GM19463 (cell line): ENCODE measurements around the gene CNTNAP2.

ENCODE experiments used
- ATAC-seq: cut with Tn5 transposase; IDR thresholded peaks from one replicate; pipeline ENCODE4 v1.9.1; 2021; ENCODE audit warnings: mild to moderate bottlenecking, moderate library complexity; ENCODE audit not compliant: unreplicated experiment

Gene CNTNAP2

GRCh38 chr7:147861058-147861716 is 1744.6 kb downstream of the CNTNAP2 start:
- no peak for ATAC-seq

DNA sequence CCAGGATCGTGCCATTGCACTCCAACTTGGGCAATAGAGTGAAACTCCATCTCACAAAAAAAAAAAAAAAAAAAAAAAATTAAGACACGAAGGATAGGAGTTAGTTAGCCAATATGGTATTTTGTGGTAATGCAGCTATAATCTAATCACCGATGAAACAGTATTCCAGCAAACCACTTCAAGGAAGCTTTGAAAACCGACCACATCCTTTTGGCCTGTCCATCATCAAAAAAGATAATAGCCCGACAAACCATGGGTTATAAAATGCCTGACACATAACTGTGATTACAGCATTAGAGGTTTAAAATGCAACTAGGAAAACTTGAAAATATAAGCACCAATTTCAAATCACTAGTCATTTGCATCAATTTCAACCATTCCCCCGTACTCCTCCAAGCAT is 1745.3 kb downstream of the CNTNAP2 start:
- ATAC-seq, result no peak

DNA sequence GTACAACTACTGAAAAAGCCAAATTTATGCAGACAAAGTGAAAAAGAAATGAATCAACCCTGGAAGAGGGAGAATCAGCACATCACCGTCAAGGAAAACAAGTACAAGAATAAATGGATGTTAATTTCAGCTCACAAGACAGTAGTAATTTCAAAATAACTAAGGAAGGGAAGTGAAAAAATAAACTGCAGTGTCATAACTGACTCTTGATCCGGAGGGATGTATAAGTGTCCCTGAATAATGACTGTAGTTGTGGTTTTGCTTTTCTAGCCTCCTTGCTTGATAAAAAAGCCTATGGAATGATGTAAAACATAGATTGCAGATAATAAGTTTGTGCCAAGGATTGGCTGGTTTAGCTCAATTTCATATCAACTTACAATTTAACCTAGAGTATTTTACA is 1752.9 kb downstream of the CNTNAP2 start:
- no peak for ATAC-seq

- no peak for ATAC-seq
Measured at GRCh38 chr7:147878912-147879661, 1762.5 kb downstream of the CNTNAP2 start.

- ATAC-seq, result no peak
Measured at GRCh38 chr7:147885869-147886268, 1769.3 kb downstream of the CNTNAP2 start.

GRCh38 chr7:147894271-147894670 is 1777.7 kb downstream of the CNTNAP2 start:
- ATAC-seq, result no peak

DNA sequence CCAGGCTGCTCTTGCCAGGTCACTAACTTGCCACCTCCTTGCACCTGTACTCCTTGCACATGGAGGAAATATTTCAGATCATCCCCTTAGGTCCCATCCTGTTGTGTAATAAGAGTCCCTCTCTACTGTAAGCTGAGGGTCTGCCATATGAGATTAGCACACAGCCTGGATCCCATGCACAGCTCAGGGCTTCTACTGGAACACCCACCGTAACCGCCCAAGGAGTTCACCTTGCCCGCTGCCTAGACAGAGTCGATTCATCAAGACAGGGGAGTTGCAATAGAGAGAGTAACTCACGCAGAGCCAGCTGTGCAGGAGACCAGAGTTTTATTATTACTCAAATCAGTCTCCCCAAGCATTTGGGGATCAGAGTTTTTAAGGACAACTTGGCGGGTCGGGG is 1779.5 kb downstream of the CNTNAP2 start:
- no peak for ATAC-seq

DNA sequence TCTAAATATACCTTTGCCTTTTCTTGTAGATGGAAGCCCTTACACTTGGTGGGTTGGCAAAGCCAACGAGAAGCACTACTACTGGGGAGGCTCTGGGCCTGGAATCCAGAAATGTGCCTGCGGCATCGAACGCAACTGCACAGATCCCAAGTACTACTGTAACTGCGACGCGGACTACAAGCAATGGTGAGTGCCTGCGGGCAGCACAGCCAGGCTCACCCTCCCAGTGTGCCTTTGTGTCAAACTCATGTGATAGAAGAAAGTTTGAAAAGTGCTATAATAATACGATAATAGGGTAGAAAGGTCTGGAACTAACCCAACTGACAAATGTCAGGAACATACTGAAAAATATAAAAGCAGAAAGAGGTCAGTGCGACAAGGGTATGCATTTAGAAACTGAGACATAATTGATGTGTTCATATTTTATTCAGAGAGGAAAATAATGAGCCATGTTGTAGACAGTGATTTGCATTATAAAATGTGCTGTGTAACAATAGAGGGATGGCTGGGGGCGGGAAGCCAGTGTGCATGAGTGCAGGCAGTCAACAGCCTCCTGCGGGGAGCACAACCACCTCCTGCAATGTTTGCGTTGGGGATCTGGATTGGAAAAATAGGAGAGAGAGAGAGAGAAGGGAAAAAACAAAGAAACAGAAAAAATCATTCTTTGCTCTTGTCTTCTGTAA is 1787.1 kb downstream of the CNTNAP2 start:
- ATAC-seq, result no peak

- ATAC-seq, result no peak
Measured at GRCh38 chr7:147904219-147904576, 1787.6 kb downstream of the CNTNAP2 start.

DNA sequence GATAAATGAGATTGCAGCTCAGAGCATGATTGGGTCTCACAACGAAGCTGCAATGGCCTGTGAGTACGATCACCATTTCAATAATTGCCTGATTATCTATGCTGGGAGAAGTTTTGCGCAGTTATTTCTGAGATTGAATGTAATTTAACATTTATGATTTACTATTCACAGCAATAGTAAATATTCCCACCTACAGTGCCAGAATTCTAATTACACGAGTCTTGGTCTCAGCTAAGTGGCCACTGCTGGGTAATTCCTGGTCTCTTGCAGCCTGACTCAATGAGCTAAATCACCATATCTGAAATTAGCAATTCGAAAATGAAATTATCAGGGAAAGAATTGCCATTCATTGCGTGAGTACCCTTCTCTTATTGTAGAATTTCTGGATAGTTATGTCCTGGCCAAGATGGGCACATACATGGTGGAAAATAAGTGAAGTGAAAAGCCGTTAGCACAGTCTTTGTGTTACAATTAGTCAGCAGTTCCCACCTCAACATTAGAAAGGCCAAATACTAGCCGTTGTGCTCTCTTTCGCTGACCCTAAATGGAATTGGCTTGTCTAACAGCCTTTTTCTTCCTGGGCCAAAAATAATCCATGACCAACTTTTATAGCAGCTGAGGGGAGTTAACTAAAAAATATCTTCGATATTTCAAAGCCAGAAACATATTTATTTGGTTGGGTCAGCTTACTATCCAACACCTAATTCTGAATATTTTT is 1793.0 kb downstream of the CNTNAP2 start:
- ATAC-seq, result no peak

- no peak for ATAC-seq
Measured at GRCh38 chr7:147911201-147911601, 1794.6 kb downstream of the CNTNAP2 start.

DNA sequence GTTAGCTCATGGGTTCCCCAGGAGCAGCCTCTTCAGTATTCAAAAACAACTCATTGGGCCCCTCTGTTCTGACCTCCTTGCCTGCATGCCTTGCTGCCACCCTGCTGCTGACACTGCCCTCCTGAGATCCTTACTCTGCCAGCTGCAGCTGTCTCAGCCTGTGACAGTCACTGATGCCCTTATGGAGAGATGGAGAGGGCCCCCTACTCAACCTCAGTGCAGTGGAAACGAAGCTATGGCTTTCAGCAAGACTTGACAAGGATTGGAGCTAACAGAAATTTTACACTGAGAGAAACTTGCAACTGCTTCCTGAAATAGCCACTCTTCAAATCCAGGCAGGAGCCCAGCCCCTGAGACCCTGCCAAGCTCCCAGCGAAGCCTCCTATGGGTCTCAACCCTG is 1795.7 kb downstream of the CNTNAP2 start:
- ATAC-seq, result no peak

GRCh38 chr7:147912946-147913638 is 1796.5 kb downstream of the CNTNAP2 start:
- ATAC-seq, result no peak

DNA sequence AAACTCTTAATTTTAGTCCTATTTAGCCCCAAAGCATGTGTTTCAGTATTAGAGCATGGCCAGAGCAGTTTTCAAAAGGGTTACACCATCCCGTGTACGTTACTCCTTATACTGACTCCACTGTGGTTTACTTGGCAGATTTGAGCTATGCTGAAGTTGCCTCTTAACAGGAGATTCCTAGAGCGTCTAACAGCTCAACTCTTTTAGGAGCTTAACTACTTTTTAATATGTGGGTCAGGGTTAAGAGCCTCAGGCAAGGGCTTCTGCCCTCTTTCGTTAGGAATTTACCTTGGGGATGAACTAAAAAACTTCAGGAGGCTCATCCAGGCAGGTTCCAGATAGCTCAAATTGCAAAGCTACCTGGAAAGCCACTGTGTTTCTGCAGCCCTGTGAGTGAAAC is 1799.2 kb downstream of the CNTNAP2 start:
- ATAC-seq, result no peak

DNA sequence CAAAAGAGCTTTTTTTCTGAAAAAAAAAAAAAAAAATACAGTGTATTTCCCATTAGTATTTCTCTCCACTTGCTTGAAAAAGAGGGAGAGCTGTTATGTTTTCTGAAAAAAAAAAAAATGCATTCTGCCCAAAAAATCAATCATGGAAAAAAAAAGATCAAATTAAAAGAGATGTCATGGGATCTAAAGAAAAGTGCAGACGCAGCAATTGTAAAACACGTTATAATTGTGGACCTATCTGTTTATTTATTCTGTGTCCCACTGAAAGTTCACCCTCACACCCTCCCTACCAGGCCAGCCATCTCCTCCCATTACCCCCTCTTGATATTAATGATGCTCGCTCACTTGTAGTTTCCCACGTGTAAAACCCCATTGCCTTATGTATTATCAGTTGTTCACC is 1800.0 kb downstream of the CNTNAP2 start:
- ATAC-seq, result no peak

- no peak for ATAC-seq
Measured at GRCh38 chr7:147923841-147924240, 1807.2 kb downstream of the CNTNAP2 start.

GRCh38 chr7:147937428-147937827 is 1820.8 kb downstream of the CNTNAP2 start:
- no peak for ATAC-seq

- no peak for ATAC-seq
Measured at GRCh38 chr7:147941381-147941780, 1824.8 kb downstream of the CNTNAP2 start.

- no peak for ATAC-seq
Measured at GRCh38 chr7:147944321-147944720, 1827.7 kb downstream of the CNTNAP2 start.

GRCh38 chr7:147952918-147953317 is 1836.3 kb downstream of the CNTNAP2 start:
- no peak for ATAC-seq
